Astrocyte of the cerebellum (primary cell): ENCODE results near the gene GSG1L.

ENCODE experiments used
- DNase-seq: peaks from one replicate; pipeline ENCODE4 v3.0.0-alpha.2; 2011; ENCODE audit warnings: low read depth
- H3K4me3 ChIP-seq: 2 replicates; pipeline ENCODE4 v1.5.1; 2011; ENCODE audit warnings: mild to moderate bottlenecking, low read depth, low read length, moderate library complexity
- CTCF ChIP-seq: IDR thresholded peaks from 2 replicates; pipeline ENCODE4 v1.5.1; 2012; ENCODE audit warnings: low read length, low read depth, moderate library complexity, mild to moderate bottlenecking; ENCODE audit errors: missing control alignments
- in situ Hi-C: cut with HindIII; loops from 2 replicates; pipeline ENCODE4 v1.10.0; 2017; ENCODE audit warnings: low sequenced_read_pairs

GSG1L gene

GRCh38 chr16:27993587-27993986, 69.9 kb downstream of the GSG1L start:
- in situ Hi-C loops, result no loop called here
- no peak for DNase-seq
- no peak for TF ChIP-seq CTCF
- no peak overlapping the region for H3K4me3 ChIP-seq

GRCh38 chr16:27991876-27992275, 71.6 kb downstream of the GSG1L start:
- H3K4me3 ChIP-seq, result no peak overlapping the region
- in situ Hi-C loops, result no loop called here
- no peak for DNase-seq
- TF ChIP-seq CTCF, result no peak

GRCh38 chr16:27985981-27986380, 77.5 kb downstream of the GSG1L start:
- H3K4me3 ChIP-seq, result no peak overlapping the region
- DNase-seq, result no peak
- in situ Hi-C loops, result loop anchor here (10.0 kb wide), 1 partner anchor 171 kb away; no protein-coding TSS in a partner anchor
- TF ChIP-seq CTCF, result no peak

- in situ Hi-C loops, result loop anchor here (10.0 kb wide), 1 partner anchor 169 kb away; no protein-coding TSS in a partner anchor
- H3K4me3 ChIP-seq, result no peak overlapping the region
- no peak for DNase-seq
- no peak for TF ChIP-seq CTCF
Measured at GRCh38 chr16:27984121-27984520, 79.4 kb downstream of the GSG1L start.

- in situ Hi-C loops, result loop anchor here (10.0 kb wide), 1 partner anchor 168 kb away; no protein-coding TSS in a partner anchor
Measured at GRCh38 chr16:27983244-27983643, 80.3 kb downstream of the GSG1L start.

GRCh38 chr16:27982184-27982583, 81.3 kb downstream of the GSG1L start:
- no peak for DNase-seq
- in situ Hi-C loops, result loop anchor here (10.0 kb wide), 1 partner anchor 167 kb away; no protein-coding TSS in a partner anchor

More at GRCh38 chr16:27983244-27983643, 80.3 kb downstream of the GSG1L start:
- TF ChIP-seq CTCF, result no peak
- no peak for DNase-seq
- H3K4me3 ChIP-seq, result no peak overlapping the region

More at GRCh38 chr16:27982184-27982583, 81.3 kb downstream of the GSG1L start:
- no peak overlapping the region for H3K4me3 ChIP-seq
- TF ChIP-seq CTCF, result no peak
